SK-N-SH (cell line): ENCODE measurements around the gene GDPD1. TPM values are rescaled to one million over a fixed set of nuclear protein-coding genes. Genes with fewer than 3 reads are reported as not detected.

ENCODE experiments used
- CTCF ChIA-PET: fragments of 300-600, 350-600 bp; formaldehyde crosslinking; extraction: SDS; loops from one replicate; lab custom pipeline; 2021; lab: Yijun Ruan, JAX
- POLR2A ChIA-PET: fragments of 350-600 bp; sonication (Branson Sonifier 250); formaldehyde crosslinking; extraction: SDS; loops from one replicate; lab custom pipeline; 2020; ENCODE audit warnings: antibody characterized with exemption, inconsistent platforms; lab: Yijun Ruan, JAX
- DNase-seq: peaks from one replicate; pipeline ENCODE4 v3.0.0; 2012
- H2AFZ ChIP-seq: fragments of 200-600 bp; sonication (generic); 2 replicates; pipeline ENCODE4 v1.8.1; 2016; ENCODE audit warnings: antibody characterized with exemption, mild to moderate bottlenecking, low read depth
- H3F3A ChIP-seq: fragments of 200-600 bp; sonication (generic); replicated peaks from 2 replicates; pipeline ENCODE3; 2016; ENCODE audit warnings: antibody characterized with exemption, mild to moderate bottlenecking; ENCODE audit not compliant: insufficient read depth
- H3K27ac ChIP-seq, 2 experiments: fragments of 200-500 bp in 1 of 2; fragments of 200-600 bp in 1 of 2; sonication (Bioruptor generic) in 1 of 2; sonication (generic), shearing (Covaris generic) in 1 of 2; 2 replicates each; pipeline versions ENCODE4 v1.5.1 to v1.6.1; 2014 to 2016; ENCODE audit warnings: low read depth in 2 of 2, inconsistent platforms in 1 of 2, low read length in 1 of 2, mild to moderate bottlenecking in 1 of 2, mixed read lengths in 1 of 2
- H3K27me3 ChIP-seq: fragments of 200-600 bp; sonication (generic), shearing (Covaris generic); 2 replicates; pipeline ENCODE4 v1.6.1; 2016; ENCODE audit warnings: mixed run types; ENCODE audit not compliant: insufficient read depth
- H3K36me3 ChIP-seq, 2 experiments: fragments of 200-500 bp in 1 of 2; fragments of 200-600 bp in 1 of 2; sonication (Bioruptor generic) in 1 of 2; sonication (generic) in 1 of 2; replicated peaks in 1 of 2; 2 replicates each; pipeline versions ENCODE3 to v1.5.1; 2014 to 2016; ENCODE audit warnings: low read length in 1 of 2, mild to moderate bottlenecking in 1 of 2; ENCODE audit not compliant: insufficient read depth in 2 of 2, control insufficient read depth in 1 of 2
- H3K4me1 ChIP-seq, 2 experiments: fragments of 200-500 bp in 1 of 2; fragments of 200-600 bp in 1 of 2; sonication (Bioruptor generic) in 1 of 2; sonication (generic), shearing (Covaris generic) in 1 of 2; 2 replicates each; pipeline versions ENCODE4 v1.5.1 to v1.6.1; 2014 to 2016; ENCODE audit warnings: low read depth in 1 of 2, low read length in 1 of 2, mixed run types in 1 of 2; ENCODE audit not compliant: insufficient read depth in 2 of 2, control insufficient read depth in 1 of 2
- H3K4me2 ChIP-seq: fragments of 200-600 bp; sonication (generic), shearing (Covaris generic); 2 replicates; pipeline ENCODE4 v1.6.1; 2017; ENCODE audit warnings: mixed run types
- H3K4me3 ChIP-seq, 2 experiments: fragments of 200-500 bp in 1 of 2; fragments of 200-600 bp in 1 of 2; sonication (Bioruptor generic) in 1 of 2; sonication (generic), shearing (Covaris generic) in 1 of 2; 2 replicates each; pipeline versions ENCODE4 v1.5.1 to v1.8.1; 2014 to 2016; ENCODE audit warnings: low read depth in 2 of 2, inconsistent platforms in 1 of 2, low read length in 1 of 2, mild to moderate bottlenecking in 1 of 2, mixed read lengths in 1 of 2, moderate library complexity in 1 of 2
- H3K79me2 ChIP-seq: fragments of 200-600 bp; sonication (generic); 2 replicates; pipeline ENCODE4 v1.8.1; 2017; ENCODE audit warnings: mild to moderate bottlenecking; ENCODE audit not compliant: insufficient read depth
- H3K9ac ChIP-seq: fragments of 200-600 bp; sonication (generic); 2 replicates; pipeline ENCODE4 v1.6.1; 2017; ENCODE audit warnings: mixed run types
- H3K9me2 ChIP-seq: fragments of 200-600 bp; sonication (generic); 2 replicates; pipeline ENCODE4 v1.6.1; 2017; ENCODE audit warnings: mixed run types
- H3K9me3 ChIP-seq: fragments of 200-600 bp; sonication (generic); 2 replicates; pipeline ENCODE4 v1.6.1; 2017; ENCODE audit warnings: mixed run types, mild to moderate bottlenecking, moderate library complexity
- H4K20me1 ChIP-seq: fragments of 200-600 bp; sonication (generic); 2 replicates; pipeline ENCODE4 v1.6.1; 2017; ENCODE audit warnings: mild to moderate bottlenecking, mixed run types; ENCODE audit not compliant: insufficient read depth
- ELF1 ChIP-seq: IDR thresholded peaks from 2 replicates; pipeline ENCODE4 v1.4.0; 2012
- EP300 ChIP-seq, 2 experiments: IDR thresholded peaks; 2 replicates each; pipeline versions ENCODE4 v1.4.0 to v1.6.1; 2012; ENCODE audit warnings: borderline replicate concordance in 1 of 2, low read depth in 1 of 2, low read length in 1 of 2
- EZH2phosphoT487 ChIP-seq: fragments of 200-600 bp; sonication (generic); IDR thresholded peaks from 2 replicates; pipeline ENCODE4 v1.6.1; 2017; ENCODE audit warnings: low read depth, mixed run types, mild to moderate bottlenecking, antibody characterized with exemption, moderate library complexity, borderline replicate concordance
- FOXM1 ChIP-seq: IDR thresholded peaks from 2 replicates; pipeline ENCODE4 v1.4.0; 2012; ENCODE audit warnings: low read depth, mild to moderate bottlenecking
- NRF1 ChIP-seq: IDR thresholded peaks from 2 replicates; pipeline ENCODE4 v1.6.1; 2012; ENCODE audit warnings: low read depth, mild to moderate bottlenecking, low read length
- POLR2AphosphoS5 ChIP-seq: IDR thresholded peaks from 2 replicates; pipeline ENCODE4 v1.6.1; 2012; ENCODE audit warnings: low read depth, low read length
- RXRA ChIP-seq: IDR thresholded peaks from 2 replicates; pipeline ENCODE4 v1.4.0; 2012; ENCODE audit warnings: low read depth, mild to moderate bottlenecking, borderline replicate concordance
- TAF1 ChIP-seq: IDR thresholded peaks from 2 replicates; pipeline ENCODE4 v1.6.1; 2012; ENCODE audit warnings: low read depth, mild to moderate bottlenecking, low read length, moderate library complexity, borderline replicate concordance
- TEAD4 ChIP-seq: IDR thresholded peaks from 2 replicates; pipeline ENCODE4 v1.4.0; 2012; ENCODE audit warnings: mild to moderate bottlenecking, borderline replicate concordance; ENCODE audit not compliant: insufficient read depth
- USF1 ChIP-seq: IDR thresholded peaks from 2 replicates; pipeline ENCODE4 v1.4.0; 2012; ENCODE audit warnings: low read depth, borderline replicate concordance
- WGBS: methylation state at CpG from one replicate; pipeline ENCODE4 v1.1.6; 2017; ENCODE audit warnings: low lambda C conversion rate; 5-methylcytosine and 5-hydroxymethylcytosine counted together
- polyA plus RNA-seq, 3 experiments: library from polyadenylated mRNA; depleted of rRNA; stranded (reverse); fragments of >200 nt; gene quantifications; 2 replicates each; pipeline ENCODE4 v1.2.3, GENCODE V29; 2012
- TF ChIP-seq, protein P1 (sequence below): IDR thresholded peaks from 2 replicates; pipeline ENCODE4; 2012
- TF ChIP-seq, protein P2 (sequence below): fragments of 150-350 bp; IDR thresholded peaks from 2 replicates; pipeline ENCODE4 v1.6.1; 2016; ENCODE audit warnings: mild to moderate bottlenecking, low read depth, low read length

Gene GDPD1
- polyA plus RNA-seq, 1 of the 3 experiments (the other 2 are of a cell fraction), result 1.5 TPM

DNA sequence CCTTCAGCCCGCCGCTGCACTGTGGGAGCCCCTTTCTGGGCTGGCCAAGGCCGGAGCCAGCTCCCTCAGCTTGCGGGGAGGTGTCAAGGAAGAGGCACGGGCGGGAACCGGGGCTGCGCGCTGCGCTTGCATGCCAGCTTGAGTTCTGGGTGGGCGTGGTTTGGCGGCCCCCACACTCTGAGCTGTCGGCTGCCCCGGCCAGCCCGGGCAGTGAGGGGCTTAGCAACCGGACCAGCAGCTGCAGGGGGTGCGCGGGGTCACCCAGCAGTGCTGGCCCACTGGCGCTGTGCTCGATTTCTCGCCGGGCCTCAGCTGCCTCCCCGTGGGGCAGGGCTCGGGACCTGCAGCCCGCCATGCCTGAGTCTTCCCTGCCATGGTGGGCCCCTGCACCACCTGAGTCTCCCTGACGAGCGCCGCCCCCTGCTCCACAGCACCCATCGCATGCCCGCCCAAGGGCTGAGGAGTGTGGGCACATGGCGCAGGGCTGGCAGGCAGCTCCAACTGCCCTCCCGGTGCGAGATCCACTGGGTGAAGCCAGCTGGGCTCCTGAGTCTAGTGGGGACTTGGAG lies 47.8 kb upstream of the GDPD1 start:
- DNase-seq, result no peak
- Histone ChIP-seq H3K9me2 (no peaks in the 10 kb centered on the region), H4K20me1 (peaks cover under 1% of the 10 kb centered on the region; the same call in 1 of the 2 replicates), H2AFZ (no peak overlapping the region), H3K9me3 (no peaks in the 10 kb centered on the region), H3K4me2 (no peak overlapping the region), H3K4me3 (no peak overlapping the region), H3K79me2 (peaks cover 87% of the 10 kb centered on the region), H3K27me3 (no peaks in the 10 kb centered on the region), H3K27ac (no peak overlapping the region), H3K4me1 (peaks cover 0 to 3% of the 10 kb centered on the region in 2 experiments; a peak in 1 of 4 replicates), H3F3A (peaks cover 13% of the 10 kb centered on the region), H3K9ac (no peak overlapping the region), H3K36me3 (peaks cover 3 to 20% of the 10 kb centered on the region in 2 experiments)
- TF ChIP-seq ELF1 (no peak), USF1 (no peak)
- TF ChIP-seq, protein P1, sequence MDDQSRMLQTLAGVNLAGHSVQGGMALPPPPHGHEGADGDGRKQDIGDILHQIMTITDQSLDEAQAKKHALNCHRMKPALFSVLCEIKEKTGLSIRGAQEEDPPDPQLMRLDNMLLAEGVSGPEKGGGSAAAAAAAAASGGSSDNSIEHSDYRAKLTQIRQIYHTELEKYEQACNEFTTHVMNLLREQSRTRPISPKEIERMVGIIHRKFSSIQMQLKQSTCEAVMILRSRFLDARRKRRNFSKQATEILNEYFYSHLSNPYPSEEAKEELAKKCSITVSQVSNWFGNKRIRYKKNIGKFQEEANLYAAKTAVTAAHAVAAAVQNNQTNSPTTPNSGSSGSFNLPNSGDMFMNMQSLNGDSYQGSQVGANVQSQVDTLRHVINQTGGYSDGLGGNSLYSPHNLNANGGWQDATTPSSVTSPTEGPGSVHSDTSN, result no peak
- CTCF ChIA-PET, result interaction anchor here (1.0 kb wide), 1 partner anchor 12 kb away, joined by 4 read pairs; no protein-coding TSS in a partner anchor
- 96% methylated on average over 21 of the region's 33 CpGs for WGBS
- POLR2A ChIA-PET, result no interaction called here

GRCh38 chr17:59174671-59175070 lies 45.6 kb upstream of the GDPD1 start:
- no peaks in the 10 kb centered on the region for H3K9me3 ChIP-seq
- no peak for TF ChIP-seq RXRA
- TF ChIP-seq TAF1, result no peak
- no peak for TF ChIP-seq EP300 (IDR thresholded peaks at IDR 0.05; ENCODE audit: borderline replicate concordance in 1 of 2, low read depth in 1 of 2, low read length in 1 of 2)
- TF ChIP-seq POLR2AphosphoS5, result no peak
- TF ChIP-seq USF1, result no peak
- TF ChIP-seq TEAD4, result no peak
- TF ChIP-seq FOXM1, result no peak
- no peak for TF ChIP-seq EZH2phosphoT487
- no peak for TF ChIP-seq NRF1
- TF ChIP-seq, protein P2, sequence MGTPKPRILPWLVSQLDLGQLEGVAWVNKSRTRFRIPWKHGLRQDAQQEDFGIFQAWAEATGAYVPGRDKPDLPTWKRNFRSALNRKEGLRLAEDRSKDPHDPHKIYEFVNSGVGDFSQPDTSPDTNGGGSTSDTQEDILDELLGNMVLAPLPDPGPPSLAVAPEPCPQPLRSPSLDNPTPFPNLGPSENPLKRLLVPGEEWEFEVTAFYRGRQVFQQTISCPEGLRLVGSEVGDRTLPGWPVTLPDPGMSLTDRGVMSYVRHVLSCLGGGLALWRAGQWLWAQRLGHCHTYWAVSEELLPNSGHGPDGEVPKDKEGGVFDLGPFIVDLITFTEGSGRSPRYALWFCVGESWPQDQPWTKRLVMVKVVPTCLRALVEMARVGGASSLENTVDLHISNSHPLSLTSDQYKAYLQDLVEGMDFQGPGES, result no peak
- TF ChIP-seq, all 33 proteins: peak for 0
- Histone ChIP-seq H3K4me3 (no peak overlapping the region), H3K27me3 (no peaks in the 10 kb centered on the region), H3K4me1 (no peaks in the 10 kb centered on the region), H3K27ac (no peak overlapping the region), H3K9ac (no peak overlapping the region), H4K20me1 (no peaks in the 10 kb centered on the region; the same call in 1 of the 2 replicates), H3K4me2 (no peak overlapping the region), H2AFZ (no peak overlapping the region), H3K36me3 (peaks cover 3 to 19% of the 10 kb centered on the region in 2 experiments), H3K79me2 (peaks cover 86% of the 10 kb centered on the region), H3K9me2 (no peaks in the 10 kb centered on the region), H3F3A (peaks cover 9% of the 10 kb centered on the region)
- no peak for DNase-seq
- ChIA-PET CTCF (interaction anchor here (1.5 kb wide), 1 partner anchor 9 kb away, joined by 5 read pairs; no protein-coding TSS in a partner anchor), POLR2A (no interaction called here)
- over 99% methylated on average over 11 of the region's 11 CpGs for WGBS
